HCT116 (cell line): ENCODE data around the gene ORC6. TPM values are rescaled to one million over a fixed set of nuclear protein-coding genes. Genes with fewer than 3 reads are reported as not detected.

ENCODE experiments used
- ATAC-seq: fragments of 200-7000 bp; cut with Tn5 transposase; 2 replicates; pipeline ENCODE4 v1.9.1; 2020; ENCODE audit warnings: mild to moderate bottlenecking, moderate library complexity
- BruUV-seq: library from RNA; stranded (reverse); fragments of 400-500 nt; replicated peaks from 2 replicates; lab custom pipeline; 2021; lab: Mats Ljungman, UMichigan
- CTCF ChIA-PET: fragments of 300-600 bp; sonication (Branson Sonifier 250); formaldehyde crosslinking; loops from one replicate; lab custom pipeline; 2021; ENCODE audit warnings: antibody characterized with exemption; lab: Charles Lee
- POLR2A ChIA-PET: fragments of 300-600, 350-600 bp; sonication (Branson Sonifier 250); formaldehyde crosslinking; loops from one replicate; lab custom pipeline; 2021; ENCODE audit warnings: antibody characterized with exemption; lab: Charles Lee
- RAD21 ChIA-PET, 2 experiments: fragments of 300-600 bp; sonication (Branson Sonifier 250); formaldehyde crosslinking; loops; one replicate each; lab custom pipeline; 2023; ENCODE audit warnings: low total read pairs in 2 of 2; ENCODE audit not compliant: uncharacterized antibody in 2 of 2, unreplicated experiment in 2 of 2, low non-redundant PET in 1 of 2; lab: Charles Lee
- DNase-seq: peaks from one replicate; pipeline ENCODE4 v3.0.0-alpha.2; 2010; ENCODE audit warnings: low read depth, low spot score
- H2AFZ ChIP-seq: fragments of 200-600 bp; shearing (Covaris generic), sonication (generic); 2 replicates; pipeline ENCODE4 v1.6.1; 2017; ENCODE audit warnings: low read depth, mixed run types, mixed read lengths, antibody characterized with exemption, low read length; ENCODE audit not compliant: poor library complexity, severe bottlenecking
- H3K27ac ChIP-seq: 2 replicates; pipeline ENCODE4 v1.5.1; 2012; ENCODE audit warnings: low read depth, low read length
- H3K27me3 ChIP-seq: fragments of 200-600 bp; sonication (generic); 2 replicates; pipeline ENCODE4 v1.6.1; 2016; ENCODE audit warnings: mixed run types, low read length, mixed read lengths; ENCODE audit not compliant: insufficient read depth
- H3K36me3 ChIP-seq, 2 experiments: fragments of 200-500 bp in 1 of 2; fragments of 200-600 bp in 1 of 2; sonication (Bioruptor generic) in 1 of 2; sonication (generic) in 1 of 2; 2 replicates each; pipeline versions ENCODE4 v1.5.1 to v1.6.1; 2014 to 2016; ENCODE audit warnings: low read length in 2 of 2, inconsistent platforms in 1 of 2, mixed read lengths in 1 of 2, mixed run types in 1 of 2; ENCODE audit not compliant: insufficient read depth in 2 of 2, control insufficient read depth in 1 of 2
- H3K4me1 ChIP-seq, 2 experiments: fragments of 200-600 bp in 1 of 2; sonication (generic) in 1 of 2; 2 replicates each; pipeline versions ENCODE4 v1.5.1 to v1.6.1; 2012 to 2017; ENCODE audit warnings: low read length in 2 of 2, inconsistent platforms in 1 of 2, mild to moderate bottlenecking in 1 of 2, mixed read lengths in 1 of 2, mixed run types in 1 of 2, moderate library complexity in 1 of 2; ENCODE audit not compliant: insufficient read depth in 2 of 2, control insufficient read depth in 1 of 2
- H3K4me2 ChIP-seq: fragments of 200-600 bp; sonication (generic); 2 replicates; pipeline ENCODE4 v1.6.1; 2017; ENCODE audit warnings: mixed run types, low read length, mixed read lengths
- H3K4me3 ChIP-seq, 2 experiments: fragments of 200-600 bp in 1 of 2; sonication (generic) in 1 of 2; replicated peaks in 1 of 2; 2 replicates each; pipeline ENCODE4 v1.5.1; 2011 to 2016; ENCODE audit warnings: low read length in 2 of 2, control low read depth in 1 of 2, low read depth in 1 of 2, mild to moderate bottlenecking in 1 of 2, mixed read lengths in 1 of 2, mixed run types in 1 of 2
- H3K79me2 ChIP-seq: fragments of 200-600 bp; sonication (generic); 2 replicates; pipeline ENCODE4 v1.6.1; 2017; ENCODE audit warnings: mild to moderate bottlenecking, mixed run types, low read length, moderate library complexity, mixed read lengths; ENCODE audit not compliant: insufficient read depth
- H3K9ac ChIP-seq: fragments of 200-600 bp; sonication (generic); 2 replicates; pipeline ENCODE4 v1.6.1; 2016; ENCODE audit warnings: low read length, mixed read lengths
- H3K9me2 ChIP-seq: fragments of 200-600 bp; sonication (generic), shearing (Covaris generic); 2 replicates; pipeline ENCODE4 v1.6.1; 2017; ENCODE audit warnings: mixed run types, mild to moderate bottlenecking, moderate library complexity; ENCODE audit not compliant: insufficient read depth
- H3K9me3 ChIP-seq, 2 experiments: fragments of 200-500 bp in 1 of 2; fragments of 200-600 bp in 1 of 2; sonication (Bioruptor generic) in 1 of 2; sonication (generic) in 1 of 2; 2 replicates each; pipeline ENCODE4 v1.6.1; 2014 to 2017; ENCODE audit warnings: low read length in 2 of 2, mixed read lengths in 2 of 2, inconsistent platforms in 1 of 2, low read depth in 1 of 2, mild to moderate bottlenecking in 1 of 2, mixed run types in 1 of 2, moderate library complexity in 1 of 2; ENCODE audit not compliant: control insufficient read depth in 1 of 2, insufficient read depth in 1 of 2
- H4K20me1 ChIP-seq: fragments of 200-600 bp; sonication (generic), shearing (Covaris generic); 2 replicates; pipeline ENCODE4 v1.6.1; 2017; ENCODE audit warnings: mixed run types, mild to moderate bottlenecking, moderate library complexity; ENCODE audit not compliant: insufficient read depth
- ATF3 ChIP-seq: IDR thresholded peaks from 2 replicates; pipeline ENCODE4 v1.6.1; 2012
- CBX3 ChIP-seq: IDR thresholded peaks from 2 replicates; pipeline ENCODE4 v1.6.1; 2012; ENCODE audit warnings: low read depth
- CEBPB ChIP-seq: IDR thresholded peaks from 2 replicates; pipeline ENCODE4 v1.6.1; 2012; ENCODE audit warnings: low read depth
- CTCF ChIP-seq, 3 experiments: fragments of 200-600 bp in 1 of 3; sonication (generic) in 1 of 3; IDR thresholded peaks in 2 of 3; conservative IDR thresholded peaks in 1 of 3; 2 replicates each; pipeline ENCODE4 v1.5.1; 2012 to 2017; ENCODE audit warnings: low read depth in 2 of 3, low read length in 2 of 3, antibody characterized with exemption in 1 of 3, borderline replicate concordance in 1 of 3, control low read depth in 1 of 3, mild to moderate bottlenecking in 1 of 3, mixed read lengths in 1 of 3, mixed run types in 1 of 3, moderate library complexity in 1 of 3; ENCODE audit not compliant: insufficient read depth in 1 of 3
- EGR1 ChIP-seq: IDR thresholded peaks from 2 replicates; pipeline ENCODE4 v1.6.1; 2012; ENCODE audit warnings: low read depth
- ELF1 ChIP-seq: IDR thresholded peaks from 2 replicates; pipeline ENCODE4 v1.6.1; 2012; ENCODE audit warnings: low read depth, borderline replicate concordance
- EZH2phosphoT487 ChIP-seq: fragments of 200-600 bp; IDR thresholded peaks from 2 replicates; pipeline ENCODE4 v1.6.1; 2018; ENCODE audit warnings: antibody characterized with exemption, borderline replicate concordance
- JUND ChIP-seq: IDR thresholded peaks from 2 replicates; pipeline ENCODE4 v1.6.1; 2012
- MAX ChIP-seq: IDR thresholded peaks from 2 replicates; pipeline ENCODE4 v1.6.1; 2012
- POLR2A ChIP-seq: IDR thresholded peaks from 2 replicates; pipeline ENCODE4 v1.7.0; 2011; ENCODE audit warnings: borderline replicate concordance; ENCODE audit not compliant: insufficient read depth, insufficient read length; ENCODE audit errors: extremely low read depth
- POLR2AphosphoS5 ChIP-seq: IDR thresholded peaks from 2 replicates; pipeline ENCODE4 v1.6.1; 2011; ENCODE audit warnings: mild to moderate bottlenecking, low read depth, low read length, moderate library complexity
- RAD21 ChIP-seq: IDR thresholded peaks from 2 replicates; pipeline ENCODE4 v1.6.1; 2012; ENCODE audit warnings: low read depth, mild to moderate bottlenecking
- SIN3A ChIP-seq: IDR thresholded peaks from 2 replicates; pipeline ENCODE4 v1.6.1; 2012; ENCODE audit warnings: low read depth
- SRF ChIP-seq: IDR thresholded peaks from 2 replicates; pipeline ENCODE4 v1.6.1; 2012; ENCODE audit warnings: low read depth
- YY1 ChIP-seq: IDR thresholded peaks from 2 replicates; pipeline ENCODE4 v1.6.1; 2011; ENCODE audit warnings: low read length, low read depth, moderate library complexity, mild to moderate bottlenecking; ENCODE audit not compliant: insufficient replicate concordance; ENCODE audit errors: extremely low read depth
- ZFX ChIP-seq: fragments of 450-650 bp; IDR thresholded peaks from 2 replicates; pipeline ENCODE4 v1.6.1; 2017
- ZNF274 ChIP-seq: fragments of 200-500 bp; sonication (Bioruptor generic); IDR thresholded peaks from 2 replicates; pipeline ENCODE4 v1.6.1; 2014; ENCODE audit warnings: mild to moderate bottlenecking, low read depth, low read length, inconsistent platforms
- intact Hi-C: fragments of 100-400 bp; cut with micrococcal nuclease; formaldehyde crosslinking; loops from 2 replicates; pipeline ENCODE4 v1.10.0; 2022
- total RNA-seq: library from RNA; stranded (reverse); gene quantifications from one replicate; pipeline ENCODE4 v1.2.1, GENCODE V29; 2021; ENCODE audit not compliant: unreplicated experiment
- TF ChIP-seq, protein P1 (sequence below): IDR thresholded peaks from 2 replicates; pipeline ENCODE4 v1.6.1; 2011; ENCODE audit warnings: mild to moderate bottlenecking, low read length, moderate library complexity; ENCODE audit not compliant: insufficient replicate concordance; ENCODE audit errors: extremely low read depth

Gene ORC6
- total RNA-seq, 1 experiment from 2014 or later, result 44.7 TPM

DNA sequence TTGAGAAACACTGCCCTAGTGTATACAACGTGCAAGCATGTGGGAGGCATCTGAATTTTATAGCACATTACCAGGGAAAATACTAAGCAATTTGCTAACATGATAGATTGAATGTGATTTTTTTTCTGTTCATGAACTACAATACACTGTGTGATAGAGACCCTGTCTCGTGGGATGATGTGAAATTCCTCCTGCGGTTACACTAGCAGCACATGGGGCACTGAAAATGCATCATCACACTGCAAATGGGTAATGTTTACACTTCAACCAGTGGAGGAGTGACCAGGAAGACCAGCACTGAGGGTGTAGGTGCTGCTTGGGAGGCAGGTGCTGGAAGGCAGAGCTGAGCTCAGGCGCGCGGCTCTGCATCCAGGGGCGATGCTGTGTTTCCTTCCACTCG, 28.8 kb downstream of the ORC6 start:
- Histone ChIP-seq H3K36me3 (no peaks in the 10 kb centered on the region), H3K9me3 (no peaks in the 10 kb centered on the region), H3K4me1 (no peaks in the 10 kb centered on the region), H3K27me3 (no peaks in the 10 kb centered on the region), H3K4me3 (no peak overlapping the region), H3K4me2 (no peak overlapping the region), H4K20me1 (no peaks in the 10 kb centered on the region), H2AFZ (no peak overlapping the region)
- no peak for ATAC-seq
- BruUV-seq, result no TSS peak
- CTCF ChIA-PET, result no interaction called here
- no peak for TF ChIP-seq ATF3
- TF ChIP-seq POLR2A, result no peak
- TF ChIP-seq EGR1, result no peak
- no peak for TF ChIP-seq CBX3
- TF ChIP-seq RAD21, result no peak
- TF ChIP-seq, all 23 proteins: peak for 0
- ChIA-PET RAD21 (no interaction called here), POLR2A (no interaction called here)
- intact Hi-C loops, result no loop called here
- DNase-seq, result no peak
- no peaks in the 10 kb centered on the region for H3K9me2 ChIP-seq
- no peak overlapping the region for H3K9ac ChIP-seq
- H3K79me2 ChIP-seq, result no peaks in the 10 kb centered on the region
- H3K27ac ChIP-seq, result no peak overlapping the region

- H3K27ac ChIP-seq, result no peak overlapping the region
- DNase-seq, result no peak
- no peak overlapping the region for H2AFZ ChIP-seq
- H3K4me1 ChIP-seq, result no peaks in the 10 kb centered on the region
- no peak overlapping the region for H3K9ac ChIP-seq
- H3K4me3 ChIP-seq, result no peak overlapping the region
- H3K4me2 ChIP-seq, result no peak overlapping the region
- ATAC-seq, result no peak
- no peaks in the 10 kb centered on the region for H3K36me3 ChIP-seq
- ChIA-PET CTCF (no interaction called here), POLR2A (no interaction called here), RAD21 (no interaction called here)
- H3K27me3 ChIP-seq, result no peaks in the 10 kb centered on the region
- H3K79me2 ChIP-seq, result no peaks in the 10 kb centered on the region
- BruUV-seq, result no TSS peak
- no peaks in the 10 kb centered on the region for H3K9me2 ChIP-seq
- H3K9me3 ChIP-seq, result no peaks in the 10 kb centered on the region
- H4K20me1 ChIP-seq, result no peaks in the 10 kb centered on the region
- intact Hi-C loops, result no loop called here
- TF ChIP-seq ZNF274, result no peak
- no peak for TF ChIP-seq MAX
- TF ChIP-seq ELF1, result no peak
- TF ChIP-seq CEBPB, result no peak
- TF ChIP-seq POLR2AphosphoS5, result no peak
- no peak for TF ChIP-seq ZFX
- no peak for TF ChIP-seq SRF
- no peak for TF ChIP-seq POLR2A
- no peak for TF ChIP-seq JUND
- no peak for TF ChIP-seq SIN3A
- no peak for TF ChIP-seq CTCF (IDR thresholded peaks at IDR 0.05 in 2 of 3, conservative IDR thresholded peaks at IDR 0.05 in 1 of 3; ENCODE audit: borderline replicate concordance in 1 of 3, insufficient read depth in 1 of 3, low read depth in 2 of 3, low read length in 2 of 3)
- no peak for TF ChIP-seq EZH2phosphoT487
- TF ChIP-seq YY1, result no peak
- TF ChIP-seq, protein P1, sequence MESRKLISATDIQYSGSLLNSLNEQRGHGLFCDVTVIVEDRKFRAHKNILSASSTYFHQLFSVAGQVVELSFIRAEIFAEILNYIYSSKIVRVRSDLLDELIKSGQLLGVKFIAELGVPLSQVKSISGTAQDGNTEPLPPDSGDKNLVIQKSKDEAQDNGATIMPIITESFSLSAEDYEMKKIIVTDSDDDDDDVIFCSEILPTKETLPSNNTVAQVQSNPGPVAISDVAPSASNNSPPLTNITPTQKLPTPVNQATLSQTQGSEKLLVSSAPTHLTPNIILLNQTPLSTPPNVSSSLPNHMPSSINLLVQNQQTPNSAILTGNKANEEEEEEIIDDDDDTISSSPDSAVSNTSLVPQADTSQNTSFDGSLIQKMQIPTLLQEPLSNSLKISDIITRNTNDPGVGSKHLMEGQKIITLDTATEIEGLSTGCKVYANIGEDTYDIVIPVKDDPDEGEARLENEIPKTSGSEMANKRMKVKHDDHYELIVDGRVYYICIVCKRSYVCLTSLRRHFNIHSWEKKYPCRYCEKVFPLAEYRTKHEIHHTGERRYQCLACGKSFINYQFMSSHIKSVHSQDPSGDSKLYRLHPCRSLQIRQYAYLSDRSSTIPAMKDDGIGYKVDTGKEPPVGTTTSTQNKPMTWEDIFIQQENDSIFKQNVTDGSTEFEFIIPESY, result no peak
Measured at GRCh38 chr16:46719528-46719927, 30.1 kb downstream of the ORC6 start.
